ENCODE results near the gene LRRC19.

LRRC19 gene

GRCh38 chr9:27054841-27055240 lies 49.4 kb upstream of the LRRC19 start (continued):
- TF ChIP-seq PRDM10 (tag by site-specific recombination; IDR thresholded peaks at IDR 0.05): no peak
- no peak for TF ChIP-seq ZNF670 (tag by site-specific recombination; IDR thresholded peaks at IDR 0.05; ENCODE audit: low read depth)

- Histone ChIP-seq H3K36me3 (ENCODE audit: control insufficient read depth in 2 of 2, insufficient read depth in 1 of 2, low read length in 2 of 2) (no peaks in the 10 kb centered on the region), H3K4me3 (ENCODE audit: low read depth, low read length) (no peak overlapping the region), H3K4me1 (ENCODE audit: control insufficient read depth, insufficient read depth, low read length) (no peaks in the 10 kb centered on the region), H3K9me3 (ENCODE audit: control insufficient read depth, insufficient read depth, low read depth, low read length) (no peaks in the 10 kb centered on the region), H3K27ac (ENCODE audit: extremely low read depth, low read depth, low read length) (no peak overlapping the region)
- no peak for TF ChIP-seq ZNF138 (tag by site-specific recombination; IDR thresholded peaks at IDR 0.05; ENCODE audit: borderline replicate concordance)
- no peak for TF ChIP-seq HOXC10 (CRISPR knock-in tag; IDR thresholded peaks at IDR 0.05)
- no peak for TF ChIP-seq TCF7L2 (IDR thresholded peaks at IDR 0.05; ENCODE audit: borderline replicate concordance, low read depth, low read length)
- no peak for TF ChIP-seq ZBTB21 (tag by site-specific recombination; IDR thresholded peaks at IDR 0.05)
- TF ChIP-seq ZNF426 (tag by site-specific recombination; IDR thresholded peaks at IDR 0.05): no peak
- no peak for TF ChIP-seq ZNF302 (tag by site-specific recombination; IDR thresholded peaks at IDR 0.05; ENCODE audit: low read depth)
- ChIA-PET CTCF (interaction anchor here (0.7 kb wide), 1 partner anchor 622 kb away, joined by 3 read pairs; no protein-coding TSS in a partner anchor), POLR2A (no interaction called here)
Observed at GRCh38 chr9:27054125-27054524, 48.7 kb upstream of the LRRC19 start.

- CTCF ChIA-PET: no interaction called here
Observed at GRCh38 chr9:27053369-27054022, 48.0 kb upstream of the LRRC19 start.

More at GRCh38 chr9:27053369-27054022, 48.0 kb upstream of the LRRC19 start:
- POLR2A ChIA-PET: no interaction called here
- TF ChIP-seq ZNF654 (tag by site-specific recombination; IDR thresholded peaks at IDR 0.05; ENCODE audit: low read depth): no peak
- TF ChIP-seq HOXC10 (CRISPR knock-in tag; IDR thresholded peaks at IDR 0.05): no peak
- TF ChIP-seq ZNF169 (tag by site-specific recombination; IDR thresholded peaks at IDR 0.05): no peak
- no peak for TF ChIP-seq ZBTB49 (tag by site-specific recombination; IDR thresholded peaks at IDR 0.05; ENCODE audit: low read depth)
- no peak for TF ChIP-seq GLI2 (tag by site-specific recombination; IDR thresholded peaks at IDR 0.05; ENCODE audit: borderline replicate concordance, low read depth)
- no peak for TF ChIP-seq ZNF843 (tag by site-specific recombination; IDR thresholded peaks at IDR 0.05)
- TF ChIP-seq AEBP2 (tag by site-specific recombination; IDR thresholded peaks at IDR 0.05; ENCODE audit: borderline replicate concordance): no peak
- no peak for TF ChIP-seq ZNF629 (tag by site-specific recombination; IDR thresholded peaks at IDR 0.05)
- TF ChIP-seq ZNF670 (tag by site-specific recombination; IDR thresholded peaks at IDR 0.05; ENCODE audit: low read depth): no peak
- TF ChIP-seq ZNF530 (tag by site-specific recombination; IDR thresholded peaks at IDR 0.05; ENCODE audit: low read depth): no peak
- H3K4me3 ChIP-seq (ENCODE audit: low read depth, low read length): no peak overlapping the region
- peaks cover 0 to 4% of the 10 kb centered on the region in 2 experiments; a peak in 1 of 3 replicates for H3K36me3 ChIP-seq (ENCODE audit: control insufficient read depth in 2 of 2, insufficient read depth in 1 of 2, low read length in 2 of 2)
- H3K27ac ChIP-seq (ENCODE audit: extremely low read depth, low read depth, low read length): no peak overlapping the region
- H3K4me1 ChIP-seq (ENCODE audit: control insufficient read depth, insufficient read depth, low read length): no peaks in the 10 kb centered on the region
- no peaks in the 10 kb centered on the region for H3K9me3 ChIP-seq (ENCODE audit: control insufficient read depth, insufficient read depth, low read depth, low read length)

All from HEK293 (cell line).